NCI-H146 treated with DMSO at 0.1 percent for 48 hours (cell line): ENCODE results near the gene NFATC2IP.
"Not testable (repeated sequence)": the region's sequence is repeated elsewhere in the genome, so short reads cannot be mapped to it uniquely, and the experiment has no call there.

Experiments used
- DNase-seq: peaks from one replicate; lab custom pipeline; 2025; ENCODE audit not compliant: unreplicated experiment; lab: John Stamatoyannopoulos, UW

NFATC2IP gene

GRCh38 chr16:28964496-28964895 is 13.8 kb downstream of the NFATC2IP start:
- DNase-seq, result no peak

- DNase-seq, result no peak
Measured at GRCh38 chr16:28967156-28967555, 16.4 kb downstream of the NFATC2IP start.

- DNase-seq, result not testable (repeated sequence)
Measured at GRCh38 chr16:28969696-28970095, 19.0 kb downstream of the NFATC2IP start.

GRCh38 chr16:28974007-28974436 is 23.3 kb downstream of the NFATC2IP start:
- DNase-seq, result peak; percentile 57

GRCh38 chr16:28974437-28975157 is 23.9 kb downstream of the NFATC2IP start, which contains the start of gene SPNS1:
Gene SPNS1 (plus strand): TSS chr16:28974778. CDS start chr16:28975152, 374 bp downstream.
- DNase-seq, result peak; percentile 86

GRCh38 chr16:28975158-28975599 is 24.4 kb downstream of the NFATC2IP start:
- DNase-seq, result no peak

- DNase-seq, result no peak
Measured at GRCh38 chr16:28977703-28978662, 27.2 kb downstream of the NFATC2IP start.

GRCh38 chr16:28980330-28980729 is 29.6 kb downstream of the NFATC2IP start:
- DNase-seq, result not testable (repeated sequence)

GRCh38 chr16:28980929-28981328 is 30.2 kb downstream of the NFATC2IP start:
- DNase-seq, result no peak

- no peak for DNase-seq
Measured at GRCh38 chr16:28981517-28981916, 30.8 kb downstream of the NFATC2IP start.

- no peak for DNase-seq
Measured at GRCh38 chr16:28982418-28982817, 31.7 kb downstream of the NFATC2IP start.

- no peak for DNase-seq
Measured at GRCh38 chr16:28982949-28983348, 32.2 kb downstream of the NFATC2IP start.

- DNase-seq, result no peak
Measured at GRCh38 chr16:28983644-28984043, 32.9 kb downstream of the NFATC2IP start.

GRCh38 chr16:28984091-28984490 is 33.4 kb downstream of the NFATC2IP start:
- DNase-seq, result no peak

- DNase-seq, result no peak
Measured at GRCh38 chr16:28984619-28985135, 33.9 kb downstream of the NFATC2IP start, which contains the start of gene LAT. Gene LAT (plus strand): TSS chr16:28985052. CDS start chr16:28985418, 366 bp downstream.

GRCh38 chr16:28985211-28986041 is 34.7 kb downstream of the NFATC2IP start:
- no peak for DNase-seq

- DNase-seq, result no peak
Measured at GRCh38 chr16:28986046-28986445, 35.3 kb downstream of the NFATC2IP start.

GRCh38 chr16:28986492-28986891 is 35.8 kb downstream of the NFATC2IP start:
- no peak for DNase-seq

- no peak for DNase-seq
Measured at GRCh38 chr16:28987170-28987853, 36.6 kb downstream of the NFATC2IP start.

- no peak for DNase-seq
Measured at GRCh38 chr16:28989363-28989762, 38.6 kb downstream of the NFATC2IP start.
